HG02938 (cell line): ENCODE results near the gene PCDHB12.
"Not testable (repeated sequence)": the region's sequence is repeated elsewhere in the genome, so short reads cannot be mapped to it uniquely, and the experiment has no call there.

Experiments
- ATAC-seq: cut with Tn5 transposase; IDR thresholded peaks from one replicate; pipeline ENCODE4 v1.9.1; 2021; ENCODE audit warnings: mild to moderate bottlenecking, moderate library complexity; ENCODE audit not compliant: unreplicated experiment

Gene PCDHB12

GRCh38 chr5:141201646-141202045, 6.9 kb upstream of the PCDHB12 start:
- ATAC-seq: not testable (repeated sequence)

- ATAC-seq: not testable (repeated sequence)
These were observed 1.8 kb downstream of the PCDHB12 start for GRCh38 chr5:141210281-141210680.

- not testable (repeated sequence) for ATAC-seq
These were observed 2.3 kb downstream of the PCDHB12 start for GRCh38 chr5:141210849-141211248.

GRCh38 chr5:141213656-141214339, 5.3 kb downstream of the PCDHB12 start, which contains the start of gene PCDHB13:
Gene PCDHB13, plus strand, starts transcription at chr5:141213919. Its CDS starts 205 bp downstream, at chr5:141214124.
- not testable (repeated sequence) for ATAC-seq

- not testable (repeated sequence) for ATAC-seq
These were observed 6.1 kb downstream of the PCDHB12 start for GRCh38 chr5:141214583-141214982.

- not testable (repeated sequence) for ATAC-seq
These were observed 7.0 kb downstream of the PCDHB12 start for GRCh38 chr5:141215504-141215903.

- ATAC-seq: not testable (repeated sequence)
These were observed 7.5 kb downstream of the PCDHB12 start for GRCh38 chr5:141216035-141216434.

- no peak for ATAC-seq
These were observed 14.7 kb downstream of the PCDHB12 start, which contains the start of gene PCDHB14 for GRCh38 chr5:141223112-141223783. Gene PCDHB14, plus strand, starts transcription at chr5:141223343. Its CDS starts 163 bp downstream, at chr5:141223506.

- ATAC-seq: not testable (repeated sequence)
These were observed 16.3 kb downstream of the PCDHB12 start for GRCh38 chr5:141224844-141225243.

- not testable (repeated sequence) for ATAC-seq
These were observed 16.9 kb downstream of the PCDHB12 start for GRCh38 chr5:141225421-141225820.

GRCh38 chr5:141234109-141234667, 25.7 kb downstream of the PCDHB12 start:
- no peak for ATAC-seq

GRCh38 chr5:141235922-141236321, 27.4 kb downstream of the PCDHB12 start:
- not testable (repeated sequence) for ATAC-seq

- ATAC-seq: no peak
These were observed 28.2 kb downstream of the PCDHB12 start for GRCh38 chr5:141236516-141237313.

GRCh38 chr5:141241496-141241895, 33.0 kb downstream of the PCDHB12 start:
- ATAC-seq: no peak

- ATAC-seq: no peak
These were observed 36.8 kb downstream of the PCDHB12 start, which contains the start of gene PCDHB15 for GRCh38 chr5:141245250-141245717. Gene PCDHB15, plus strand, starts transcription at chr5:141245395. Its CDS starts 184 bp downstream, at chr5:141245579.

- not testable (repeated sequence) for ATAC-seq
These were observed 38.5 kb downstream of the PCDHB12 start for GRCh38 chr5:141246971-141247370.

GRCh38 chr5:141247434-141247833, 38.9 kb downstream of the PCDHB12 start:
- not testable (repeated sequence) for ATAC-seq

- ATAC-seq: no peak
These were observed 42.1 kb downstream of the PCDHB12 start for GRCh38 chr5:141250576-141250975.

GRCh38 chr5:141258464-141258863, 49.9 kb downstream of the PCDHB12 start:
- no peak for ATAC-seq

GRCh38 chr5:141258948-141259347, 50.4 kb downstream of the PCDHB12 start:
- ATAC-seq: no peak
